HL-60 (cell line): Measurements from ENCODE around the gene RASSF5.

Experiments
- GABPA ChIP-seq: IDR thresholded peaks from 2 replicates; pipeline ENCODE4 v1.6.1; 2012; ENCODE audit warnings: low read depth
- POLR2AphosphoS5 ChIP-seq: IDR thresholded peaks from 2 replicates; pipeline ENCODE4 v1.6.1; 2012; ENCODE audit warnings: low read depth
- TF ChIP-seq, protein P1 (sequence below): IDR thresholded peaks from one replicate; pipeline ENCODE4 v1.5.1; 2011; ENCODE audit warnings: low read length, control low read depth, inconsistent platforms; ENCODE audit not compliant: insufficient read depth

DNA sequence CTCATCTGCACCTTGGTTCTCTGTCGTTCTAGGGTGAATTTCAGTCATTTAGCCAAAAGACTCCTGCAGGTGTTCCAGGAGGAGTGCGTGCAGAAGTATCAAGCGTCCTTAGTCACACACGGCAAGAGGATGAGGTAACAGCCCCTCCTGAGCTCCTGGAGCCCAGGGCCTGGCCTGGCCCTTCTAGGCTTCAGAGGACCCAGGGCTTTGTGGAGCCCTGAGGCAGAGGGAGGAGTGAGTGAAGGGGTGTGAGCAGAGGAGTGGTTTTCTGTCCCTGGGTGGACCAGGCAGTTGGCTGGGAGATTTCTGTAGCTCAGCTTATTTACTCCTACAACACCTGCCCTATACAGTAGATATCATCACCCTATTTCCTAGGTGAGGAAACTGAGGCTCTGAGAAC is 15.7 kb upstream of the RASSF5 start:
- TF ChIP-seq, protein P1, sequence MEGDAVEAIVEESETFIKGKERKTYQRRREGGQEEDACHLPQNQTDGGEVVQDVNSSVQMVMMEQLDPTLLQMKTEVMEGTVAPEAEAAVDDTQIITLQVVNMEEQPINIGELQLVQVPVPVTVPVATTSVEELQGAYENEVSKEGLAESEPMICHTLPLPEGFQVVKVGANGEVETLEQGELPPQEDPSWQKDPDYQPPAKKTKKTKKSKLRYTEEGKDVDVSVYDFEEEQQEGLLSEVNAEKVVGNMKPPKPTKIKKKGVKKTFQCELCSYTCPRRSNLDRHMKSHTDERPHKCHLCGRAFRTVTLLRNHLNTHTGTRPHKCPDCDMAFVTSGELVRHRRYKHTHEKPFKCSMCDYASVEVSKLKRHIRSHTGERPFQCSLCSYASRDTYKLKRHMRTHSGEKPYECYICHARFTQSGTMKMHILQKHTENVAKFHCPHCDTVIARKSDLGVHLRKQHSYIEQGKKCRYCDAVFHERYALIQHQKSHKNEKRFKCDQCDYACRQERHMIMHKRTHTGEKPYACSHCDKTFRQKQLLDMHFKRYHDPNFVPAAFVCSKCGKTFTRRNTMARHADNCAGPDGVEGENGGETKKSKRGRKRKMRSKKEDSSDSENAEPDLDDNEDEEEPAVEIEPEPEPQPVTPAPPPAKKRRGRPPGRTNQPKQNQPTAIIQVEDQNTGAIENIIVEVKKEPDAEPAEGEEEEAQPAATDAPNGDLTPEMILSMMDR, result no peak
- no peak for TF ChIP-seq POLR2AphosphoS5
- no peak for TF ChIP-seq GABPA
